ENCODE data around the gene GLI3.

GLI3 gene

GRCh38 chr7:42065942-42066341, 171.1 kb downstream of the GLI3 start:
- Histone ChIP-seq H4K8ac (ENCODE audit: low read depth, low read length) (no peak overlapping the region), H3K79me1 (ENCODE audit: low read length) (no peaks in the 10 kb centered on the region), H2BK120ac (ENCODE audit: insufficient read depth, low read length, poor library complexity) (no peak overlapping the region), H3K4me1 (ENCODE audit: control insufficient read depth in 1 of 2, insufficient read depth in 2 of 2, low read length in 2 of 2) (peaks cover 2 to 3% of the 10 kb centered on the region in 2 experiments), H3K27ac (ENCODE audit: low read depth, low read length) (no peak overlapping the region), H3K4me2 (ENCODE audit: low read length) (no peak overlapping the region), H2BK12ac (ENCODE audit: low read length) (no peak overlapping the region), H4K12ac (ENCODE audit: low read depth, low read length) (no peak overlapping the region), H3K9me3 (ENCODE audit: insufficient read depth, low read depth, low read length) (no peaks in the 10 kb centered on the region), H3K14ac (ENCODE audit: low read length) (no peak overlapping the region), H3K23ac (ENCODE audit: low read length) (no peak overlapping the region), H3K9ac (ENCODE audit: low read length) (no peak overlapping the region), H4K91ac (ENCODE audit: low read depth, low read length) (no peak overlapping the region), H3K27me3 (ENCODE audit: insufficient read depth, low read length) (no peaks in the 10 kb centered on the region), H3K4ac (ENCODE audit: low read depth, low read length) (no peak overlapping the region), H3K4me3 (ENCODE audit: low read depth, low read length) (no peak overlapping the region), H3K36me3 (ENCODE audit: control insufficient read depth in 1 of 2, insufficient read depth in 2 of 2, low read length in 2 of 2) (no peaks in the 10 kb centered on the region), H2AK5ac (ENCODE audit: low read length) (no peak overlapping the region), H2AFZ (ENCODE audit: insufficient read depth, low read length, poor library complexity) (no peak overlapping the region), H3K18ac (ENCODE audit: low read length) (no peak overlapping the region), H2BK5ac (ENCODE audit: low read depth, low read length, poor library complexity) (no peak overlapping the region), H3K79me2 (ENCODE audit: control insufficient read depth, insufficient read depth, low read length, poor library complexity) (no peaks in the 10 kb centered on the region)
- no CpG with 5 or more reads among the region's 7 CpGs for WGBS (ENCODE audit: extremely low coverage, insufficient coverage, insufficient read length)
- no peak for DNase-seq

GRCh38 chr7:42065015-42065414, 172.0 kb downstream of the GLI3 start:
- Histone ChIP-seq H3K36me3 (ENCODE audit: control insufficient read depth in 1 of 2, insufficient read depth in 2 of 2, low read length in 2 of 2) (no peaks in the 10 kb centered on the region), H2BK120ac (ENCODE audit: insufficient read depth, low read length, poor library complexity) (no peak overlapping the region), H3K79me1 (ENCODE audit: low read length) (no peaks in the 10 kb centered on the region), H4K12ac (ENCODE audit: low read depth, low read length) (no peak overlapping the region), H2BK5ac (ENCODE audit: low read depth, low read length, poor library complexity) (no peak overlapping the region), H3K27me3 (ENCODE audit: insufficient read depth, low read length) (no peaks in the 10 kb centered on the region), H3K9ac (ENCODE audit: low read length) (no peak overlapping the region), H3K4me3 (ENCODE audit: low read depth, low read length) (no peak overlapping the region), H2BK12ac (ENCODE audit: low read length) (no peak overlapping the region), H3K9me3 (ENCODE audit: insufficient read depth, low read depth, low read length) (no peaks in the 10 kb centered on the region), H3K27ac (ENCODE audit: low read depth, low read length) (no peak overlapping the region), H3K4ac (ENCODE audit: low read depth, low read length) (no peak overlapping the region), H3K14ac (ENCODE audit: low read length) (no peak overlapping the region), H4K8ac (ENCODE audit: low read depth, low read length) (no peak overlapping the region), H2AFZ (ENCODE audit: insufficient read depth, low read length, poor library complexity) (no peak overlapping the region), H3K4me2 (ENCODE audit: low read length) (no peak overlapping the region), H3K23ac (ENCODE audit: low read length) (no peak overlapping the region), H2AK5ac (ENCODE audit: low read length) (no peak overlapping the region), H4K91ac (ENCODE audit: low read depth, low read length) (no peak overlapping the region), H3K18ac (ENCODE audit: low read length) (no peak overlapping the region), H3K79me2 (ENCODE audit: control insufficient read depth, insufficient read depth, low read length, poor library complexity) (no peaks in the 10 kb centered on the region), H3K4me1 (ENCODE audit: control insufficient read depth in 1 of 2, insufficient read depth in 2 of 2, low read length in 2 of 2) (peaks cover 2 to 3% of the 10 kb centered on the region in 2 experiments)
- DNase-seq = no peak

DNA sequence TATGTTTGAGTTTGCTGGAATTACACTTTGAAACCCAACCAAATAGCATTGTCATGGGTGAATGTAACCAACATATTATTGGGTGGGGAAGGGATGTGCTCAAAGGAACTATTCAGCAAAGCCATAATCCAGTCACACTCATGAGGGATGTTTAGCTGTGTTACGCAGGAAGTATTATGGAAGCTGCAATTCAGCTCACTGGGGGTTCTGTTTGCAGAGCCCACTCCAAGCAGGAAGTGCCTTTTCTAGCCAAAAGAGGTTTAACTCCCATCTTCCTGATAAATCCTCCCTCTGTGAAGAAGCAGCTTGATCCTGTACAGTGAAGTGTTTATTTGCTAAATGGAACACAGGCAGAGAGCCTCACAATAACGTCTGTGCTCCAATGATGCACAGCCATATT, 172.5 kb downstream of the GLI3 start:
- DNase-seq = no peak
- no peak overlapping the region for H4K8ac ChIP-seq (ENCODE audit: low read depth, low read length)
- H3K4ac ChIP-seq (ENCODE audit: low read depth, low read length) = no peak overlapping the region
- no peak overlapping the region for H3K4me2 ChIP-seq (ENCODE audit: low read length)
- no peaks in the 10 kb centered on the region for H3K79me1 ChIP-seq (ENCODE audit: low read length)
- H3K23ac ChIP-seq (ENCODE audit: low read length) = no peak overlapping the region
- H2BK5ac ChIP-seq (ENCODE audit: low read depth, low read length, poor library complexity) = no peak overlapping the region
- no peak overlapping the region for H3K14ac ChIP-seq (ENCODE audit: low read length)
- H3K36me3 ChIP-seq (ENCODE audit: control insufficient read depth in 1 of 2, insufficient read depth in 2 of 2, low read length in 2 of 2) = no peaks in the 10 kb centered on the region
- no peaks in the 10 kb centered on the region for H3K79me2 ChIP-seq (ENCODE audit: control insufficient read depth, insufficient read depth, low read length, poor library complexity)
- no CpG with 5 or more reads among the region's 2 CpGs for WGBS (ENCODE audit: extremely low coverage, insufficient coverage, insufficient read length)
- H3K27ac ChIP-seq (ENCODE audit: low read depth, low read length) = no peak overlapping the region
- H3K9me3 ChIP-seq (ENCODE audit: insufficient read depth, low read depth, low read length) = no peaks in the 10 kb centered on the region
- H3K9ac ChIP-seq (ENCODE audit: low read length) = no peak overlapping the region
- no peak overlapping the region for H3K4me3 ChIP-seq (ENCODE audit: low read depth, low read length)
- no peak overlapping the region for H4K91ac ChIP-seq (ENCODE audit: low read depth, low read length)
- no peak overlapping the region for H2AFZ ChIP-seq (ENCODE audit: insufficient read depth, low read length, poor library complexity)
- H3K18ac ChIP-seq (ENCODE audit: low read length) = no peak overlapping the region
- no peak overlapping the region for H4K12ac ChIP-seq (ENCODE audit: low read depth, low read length)
- no peak overlapping the region for H2BK120ac ChIP-seq (ENCODE audit: insufficient read depth, low read length, poor library complexity)
- peaks cover 2 to 3% of the 10 kb centered on the region in 2 experiments for H3K4me1 ChIP-seq (ENCODE audit: control insufficient read depth in 1 of 2, insufficient read depth in 2 of 2, low read length in 2 of 2)
- H3K27me3 ChIP-seq (ENCODE audit: insufficient read depth, low read length) = no peaks in the 10 kb centered on the region
- H2AK5ac ChIP-seq (ENCODE audit: low read length) = no peak overlapping the region
- no peak overlapping the region for H2BK12ac ChIP-seq (ENCODE audit: low read length)

GRCh38 chr7:42059275-42059674, 177.7 kb downstream of the GLI3 start:
- no peaks in the 10 kb centered on the region for H3K27me3 ChIP-seq (ENCODE audit: insufficient read depth, low read length)
- no peak overlapping the region for H2AK5ac ChIP-seq (ENCODE audit: low read length)
- H3K9me3 ChIP-seq (ENCODE audit: insufficient read depth, low read depth, low read length) = no peaks in the 10 kb centered on the region
- H3K9ac ChIP-seq (ENCODE audit: low read length) = no peak overlapping the region
- H4K91ac ChIP-seq (ENCODE audit: low read depth, low read length) = no peak overlapping the region
- H3K79me1 ChIP-seq (ENCODE audit: low read length) = no peaks in the 10 kb centered on the region
- H2BK12ac ChIP-seq (ENCODE audit: low read length) = no peak overlapping the region
- H3K79me2 ChIP-seq (ENCODE audit: control insufficient read depth, insufficient read depth, low read length, poor library complexity) = no peaks in the 10 kb centered on the region
- no peaks in the 10 kb centered on the region for H3K36me3 ChIP-seq (ENCODE audit: control insufficient read depth in 1 of 2, insufficient read depth in 2 of 2, low read length in 2 of 2)
- H2BK5ac ChIP-seq (ENCODE audit: low read depth, low read length, poor library complexity) = no peak overlapping the region
- H4K8ac ChIP-seq (ENCODE audit: low read depth, low read length) = no peak overlapping the region
- H3K4me2 ChIP-seq (ENCODE audit: low read length) = no peak overlapping the region
- H3K14ac ChIP-seq (ENCODE audit: low read length) = no peak overlapping the region
- H2AFZ ChIP-seq (ENCODE audit: insufficient read depth, low read length, poor library complexity) = no peak overlapping the region
- no CpG with 5 or more reads among the region's 2 CpGs for WGBS (ENCODE audit: extremely low coverage, insufficient coverage, insufficient read length)
- no peak overlapping the region for H3K18ac ChIP-seq (ENCODE audit: low read length)
- no peak overlapping the region for H4K12ac ChIP-seq (ENCODE audit: low read depth, low read length)
- no peak overlapping the region for H2BK120ac ChIP-seq (ENCODE audit: insufficient read depth, low read length, poor library complexity)
- H3K23ac ChIP-seq (ENCODE audit: low read length) = no peak overlapping the region
- no peak for DNase-seq
- H3K27ac ChIP-seq (ENCODE audit: low read depth, low read length) = no peak overlapping the region
- no peaks in the 10 kb centered on the region for H3K4me1 ChIP-seq (ENCODE audit: control insufficient read depth in 1 of 2, insufficient read depth in 2 of 2, low read length in 2 of 2)
- H3K4ac ChIP-seq (ENCODE audit: low read depth, low read length) = no peak overlapping the region
- no peak overlapping the region for H3K4me3 ChIP-seq (ENCODE audit: low read depth, low read length)
